Upper lobe of left lung (tissue), 4 donors: Measurements from ENCODE around the gene NXPH1.

Experiments used
- CTCF ChIP-seq, 6 experiments: fragments of 450-650 bp in 4 of 6; fragments of 200-600 bp in 2 of 6; sonication (generic) in 2 of 6; IDR thresholded peaks; one replicate each; pipeline ENCODE4 v1.5.1; 2016 to 2019; ENCODE audit warnings: antibody characterized with exemption in 6 of 6
- POLR2A ChIP-seq, 4 donors: fragments of 450-650 bp; IDR thresholded peaks; one replicate each; pipeline ENCODE4 v1.5.1; 2016 to 2017; ENCODE audit warnings: antibody characterized with exemption in 4 of 4, mild to moderate bottlenecking in 2 of 4
- POLR2AphosphoS5 ChIP-seq, 2 donors: sonication (generic); formaldehyde crosslinking; IDR thresholded peaks; one replicate each; pipeline ENCODE4 v1.5.1; 2017; ENCODE audit warnings: antibody characterized with exemption in 2 of 2

DNA sequence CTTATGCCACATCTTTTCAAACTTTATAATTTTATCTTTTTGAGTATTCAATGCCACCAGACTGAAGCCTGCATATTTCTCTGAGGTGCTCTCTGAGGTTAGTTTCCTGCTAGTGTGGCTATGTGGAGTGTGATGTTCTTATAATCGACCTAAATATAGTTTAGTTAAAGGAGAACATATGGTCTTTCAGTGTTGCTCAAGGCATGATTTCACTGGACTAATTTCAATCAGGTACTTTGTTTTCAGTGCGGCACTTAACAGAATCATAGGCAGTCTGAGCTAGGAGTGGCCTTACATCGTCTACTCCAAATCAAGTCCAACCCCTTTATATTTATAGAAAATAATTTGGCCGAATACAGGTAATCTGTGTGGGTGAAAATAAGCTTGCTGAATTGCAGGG is 134.2 kb downstream of the NXPH1 start:
- TF ChIP-seq CTCF (IDR thresholded peaks at IDR 0.05) (no peak), POLR2A (IDR thresholded peaks at IDR 0.05) (no peak), POLR2AphosphoS5 (IDR thresholded peaks at IDR 0.05) (no peak)
